ENCODE measurements around the gene ANO6. TPM values are rescaled to one million over a fixed set of nuclear protein-coding genes. Genes with fewer than 3 reads are reported as not detected.

The ANO6 gene
- total RNA-seq, 1 donor from 2014 or later, result 46.2 TPM

DNA sequence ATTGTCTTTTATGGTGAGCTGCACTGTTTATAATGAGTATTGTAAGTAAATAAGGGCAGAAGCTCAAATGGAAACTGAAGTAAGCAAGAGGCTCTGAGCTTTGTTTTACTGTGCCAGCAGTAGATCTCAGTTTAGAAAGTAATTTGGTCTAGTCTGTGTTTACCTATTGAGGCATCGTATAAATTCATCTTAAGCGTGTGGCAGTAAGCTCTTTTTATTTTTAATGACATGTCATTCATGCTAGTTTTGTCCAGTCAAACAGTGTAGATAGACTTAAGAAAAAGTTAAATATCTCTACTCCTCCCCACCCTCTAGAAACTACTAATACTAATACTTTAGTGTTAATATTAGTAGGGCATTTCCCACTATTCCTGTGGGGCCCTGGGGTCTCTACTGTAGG, 2.0 kb downstream of the ANO6 start:
- H3K36me3 ChIP-seq, result no peaks in the 10 kb centered on the region
- peaks cover 56% of the 10 kb centered on the region for H3K4me1 ChIP-seq
- DNase-seq, result no peak
- TF ChIP-seq, protein P1, sequence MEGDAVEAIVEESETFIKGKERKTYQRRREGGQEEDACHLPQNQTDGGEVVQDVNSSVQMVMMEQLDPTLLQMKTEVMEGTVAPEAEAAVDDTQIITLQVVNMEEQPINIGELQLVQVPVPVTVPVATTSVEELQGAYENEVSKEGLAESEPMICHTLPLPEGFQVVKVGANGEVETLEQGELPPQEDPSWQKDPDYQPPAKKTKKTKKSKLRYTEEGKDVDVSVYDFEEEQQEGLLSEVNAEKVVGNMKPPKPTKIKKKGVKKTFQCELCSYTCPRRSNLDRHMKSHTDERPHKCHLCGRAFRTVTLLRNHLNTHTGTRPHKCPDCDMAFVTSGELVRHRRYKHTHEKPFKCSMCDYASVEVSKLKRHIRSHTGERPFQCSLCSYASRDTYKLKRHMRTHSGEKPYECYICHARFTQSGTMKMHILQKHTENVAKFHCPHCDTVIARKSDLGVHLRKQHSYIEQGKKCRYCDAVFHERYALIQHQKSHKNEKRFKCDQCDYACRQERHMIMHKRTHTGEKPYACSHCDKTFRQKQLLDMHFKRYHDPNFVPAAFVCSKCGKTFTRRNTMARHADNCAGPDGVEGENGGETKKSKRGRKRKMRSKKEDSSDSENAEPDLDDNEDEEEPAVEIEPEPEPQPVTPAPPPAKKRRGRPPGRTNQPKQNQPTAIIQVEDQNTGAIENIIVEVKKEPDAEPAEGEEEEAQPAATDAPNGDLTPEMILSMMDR (IDR thresholded peaks at IDR 0.05; ENCODE audit: borderline replicate concordance), result no peak
- H3K4me3 ChIP-seq, result peak overlapping the region; percentile 88
- intact Hi-C loops (cut with micrococcal nuclease), result loop anchor here (10.0 kb wide), 1 partner anchor 47 kb away; no protein-coding TSS in a partner anchor
- H3K27ac ChIP-seq (replicated peaks), result peak overlapping the region; percentile 3
- H3K27me3 ChIP-seq (ENCODE audit: low read depth), result no peaks in the 10 kb centered on the region
- H3K9me3 ChIP-seq (replicated peaks), result no peaks in the 10 kb centered on the region

GRCh38 chr12:45219621-45220020, 3.7 kb downstream of the ANO6 start:
- Histone ChIP-seq H3K4me3 (no peak overlapping the region), H3K27ac (replicated peaks) (no peak overlapping the region), H3K4me1 (peaks cover 72% of the 10 kb centered on the region), H3K9me3 (replicated peaks) (no peaks in the 10 kb centered on the region), H3K36me3 (no peaks in the 10 kb centered on the region), H3K27me3 (ENCODE audit: low read depth) (no peaks in the 10 kb centered on the region)
- no peak for DNase-seq
- intact Hi-C loops (cut with micrococcal nuclease), result loop anchor here (10.0 kb wide), 1 partner anchor 45 kb away; no protein-coding TSS in a partner anchor
- TF ChIP-seq, protein P1 (IDR thresholded peaks at IDR 0.05; ENCODE audit: borderline replicate concordance), result no peak

DNA sequence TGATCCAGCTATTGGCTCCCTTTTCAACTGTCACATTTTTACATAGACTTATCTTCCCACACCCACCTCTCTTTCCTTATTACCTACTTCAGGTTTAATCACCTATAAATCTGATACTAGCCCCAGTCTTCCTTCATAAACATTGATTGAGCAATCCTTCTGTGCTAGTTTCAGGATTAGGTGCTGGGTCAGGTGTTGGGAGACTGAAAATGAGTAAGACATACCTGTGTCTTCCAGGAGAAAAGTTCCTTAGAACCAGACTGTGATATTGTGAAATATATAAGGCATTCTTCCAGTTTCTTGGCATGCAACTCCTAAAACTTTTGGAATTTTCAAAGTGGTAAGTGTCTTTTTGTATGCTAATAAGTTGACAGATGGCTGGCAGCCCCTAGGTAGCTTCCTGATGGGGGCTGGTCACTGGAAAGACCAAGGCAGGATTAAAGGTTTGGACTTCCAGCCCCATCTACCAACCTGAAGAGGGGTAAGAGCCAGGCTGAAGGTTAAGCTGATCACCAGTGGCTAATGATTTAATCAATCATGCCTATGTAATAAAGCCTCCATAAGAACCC, 4.6 kb downstream of the ANO6 start:
- peaks cover 70% of the 10 kb centered on the region for H3K4me1 ChIP-seq
- no peaks in the 10 kb centered on the region for H3K27me3 ChIP-seq (ENCODE audit: low read depth)
- no peak for DNase-seq
- intact Hi-C loops (cut with micrococcal nuclease), result no loop called here
- no peak overlapping the region for H3K4me3 ChIP-seq
- TF ChIP-seq, protein P1 (IDR thresholded peaks at IDR 0.05; ENCODE audit: borderline replicate concordance), result no peak
- H3K9me3 ChIP-seq (replicated peaks), result no peaks in the 10 kb centered on the region
- no peak overlapping the region for H3K27ac ChIP-seq (replicated peaks)
- no peaks in the 10 kb centered on the region for H3K36me3 ChIP-seq

DNA sequence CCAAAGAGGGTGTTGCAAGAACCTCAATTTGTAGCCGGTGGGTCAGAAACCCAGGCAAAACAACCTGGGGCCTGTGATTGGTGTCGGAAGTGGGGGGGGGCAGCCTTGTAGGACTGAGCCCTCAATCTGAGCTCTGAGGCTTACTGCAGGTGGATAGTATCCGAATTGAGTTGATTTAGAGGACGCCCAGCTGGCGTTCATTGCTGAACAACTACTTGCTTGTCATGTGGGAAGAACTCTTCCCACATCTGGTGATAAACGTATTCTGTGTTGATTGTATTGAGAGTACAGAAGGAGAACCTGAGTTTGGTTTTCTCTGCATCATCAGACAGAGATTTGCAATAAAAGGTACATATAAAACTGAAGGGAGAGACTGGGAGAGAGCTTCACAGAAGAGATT, 5.1 kb downstream of the ANO6 start:
- TF ChIP-seq, protein P1 (IDR thresholded peaks at IDR 0.05; ENCODE audit: borderline replicate concordance), result no peak
- Histone ChIP-seq H3K4me3 (no peak overlapping the region), H3K4me1 (peaks cover 70% of the 10 kb centered on the region), H3K36me3 (no peaks in the 10 kb centered on the region), H3K9me3 (replicated peaks) (no peaks in the 10 kb centered on the region), H3K27ac (replicated peaks) (no peak overlapping the region), H3K27me3 (ENCODE audit: low read depth) (no peaks in the 10 kb centered on the region)
- intact Hi-C loops (cut with micrococcal nuclease), result no loop called here
- no peak for DNase-seq

GRCh38 chr12:45223868-45224267, 8.0 kb downstream of the ANO6 start:
- H3K4me1 ChIP-seq, result peaks cover 57% of the 10 kb centered on the region
- no peaks in the 10 kb centered on the region for H3K36me3 ChIP-seq
- TF ChIP-seq, protein P1 (IDR thresholded peaks at IDR 0.05; ENCODE audit: borderline replicate concordance), result no peak
- intact Hi-C loops (cut with micrococcal nuclease), result no loop called here
- H3K9me3 ChIP-seq (replicated peaks), result no peaks in the 10 kb centered on the region
- no peak for DNase-seq
- no peaks in the 10 kb centered on the region for H3K27me3 ChIP-seq (ENCODE audit: low read depth)
- no peak overlapping the region for H3K27ac ChIP-seq (replicated peaks)
- no peak overlapping the region for H3K4me3 ChIP-seq

Measured in left ventricle myocardium inferior (tissue), 1 donor.